Heart right ventricle (tissue), 16 donors: ENCODE measurements around the gene PTGS1. TPM values are rescaled to one million over a fixed set of nuclear protein-coding genes. Genes with fewer than 3 reads are reported as not detected.

Experiments used
- ATAC-seq, 8 donors: fragments of 200-7000 bp; cut with Tn5 transposase; one replicate each; pipeline ENCODE4 v1.9.1; 2020; ENCODE audit warnings: mild to moderate bottlenecking in 8 of 8, moderate library complexity in 8 of 8, moderate number of reproducible peaks in 1 of 8
- DNase-seq, 2 donors: peaks; one replicate each; pipeline ENCODE4 v3.0.0-alpha.2; 2020
- H3K27ac ChIP-seq, 10 donors: fragments of 200-600 bp; sonication (generic) in 2 of 10; one replicate each; pipeline versions ENCODE4 v1.5.0 to v1.8.0; 2020 to 2022; ENCODE audit warnings: mild to moderate bottlenecking in 3 of 10
- H3K27me3 ChIP-seq, 7 donors: fragments of 200-600 bp; one replicate each; pipeline ENCODE4 v1.8.0; 2021 to 2022; ENCODE audit warnings: mild to moderate bottlenecking in 2 of 7
- H3K36me3 ChIP-seq, 9 donors: fragments of 200-600 bp; sonication (generic) in 1 of 9; one replicate each; pipeline versions ENCODE4 v1.5.0 to v1.8.0; 2020 to 2022; ENCODE audit warnings: mild to moderate bottlenecking in 2 of 9
- H3K4me1 ChIP-seq, 9 donors: fragments of 200-600 bp; sonication (generic) in 1 of 9; one replicate each; pipeline versions ENCODE4 v1.5.0 to v1.8.0; 2020 to 2022; ENCODE audit warnings: mild to moderate bottlenecking in 4 of 9
- H3K4me3 ChIP-seq, 10 donors: fragments of 200-600 bp; sonication (generic) in 2 of 10; one replicate each; pipeline versions ENCODE4 v1.5.0 to v1.8.0; 2020 to 2022; ENCODE audit warnings: mild to moderate bottlenecking in 7 of 10, moderate library complexity in 2 of 10
- H3K9me3 ChIP-seq, 11 donors: fragments of 200-600 bp in 10 of 11; sonication (generic) in 2 of 11; one replicate each; pipeline versions ENCODE4 v1.5.0 to v1.8.0; 2013 to 2022; ENCODE audit warnings: mild to moderate bottlenecking in 2 of 11, control low read depth in 1 of 11, moderate library complexity in 1 of 11
- CTCF ChIP-seq, 9 donors: fragments of 200-600 bp; sonication (generic) in 2 of 9; IDR thresholded peaks; one replicate each; pipeline versions ENCODE4 v1.5.0 to v1.8.0; 2021 to 2022; ENCODE audit warnings: antibody characterized with exemption in 9 of 9, mild to moderate bottlenecking in 5 of 9, moderate library complexity in 1 of 9
- WGBS, 2 donors: extraction: QIAGEN DNeasy Blood & Tissue Kit; methylation state at CpG; one replicate each; pipeline ENCODE4 v1.1.7; 2013; ENCODE audit warnings: inconsistent platforms in 1 of 2; 5-methylcytosine and 5-hydroxymethylcytosine counted together
- intact Hi-C, 10 donors: fragments of 100-400 bp; cut with DNase I; formaldehyde crosslinking; loops; one replicate each; pipeline versions ENCODE4 v1.11.1 to v1.14.2; 2022
- polyA plus RNA-seq, 2 donors: library from polyadenylated mRNA; stranded (reverse); fragments of 200-250 nt; gene quantifications; one replicate each; pipeline ENCODE4 v1.2.3, GENCODE V29; 2013
- total RNA-seq, 10 donors: library from RNA; stranded (reverse); fragmentation: NEBNext Ultra II Directional in 3 of 10; extraction: Animal tissue kit (Norgen Biotek cat#: 25700) in 3 of 10; gene quantifications; one replicate each; pipeline versions ENCODE4 v1.2.1 to v1.2.4, GENCODE V29; 2021 to 2023
- donor health status: Arrhythmogenic right ventricular cardiomyopathy.
- donor health status: ischemic (EF 13 %, LVEDD 7.1; RV severe dilation, severe dysfunction).
- donor health status: healthy with polysubstance abuse.
- donor health status: DM: no; HTN: yes; CAD: no.
- donor health status: DM: no; HTN: no; CAD: no.
- donor health status: ischemic (EF 25% LVEDD 6.9; RV normal size, moderate dysfunction).
- donor health status: ischemic (EF 25% LVEDD 5.7; RV mildly dilated, moderate dysfunction).
- donor health status: healthy.
- donor health status: DM: yes; HTN: yes; CAD: no.
- donor health status: Ischemic cardiomyopathy.
- donor health status: ischemic (EF 35%, LVEDD 5.7; RV mildly dilated, moderate dysfunction).
- donor health status: nonischemic (EF 11% LVEDD 7.7; RV severe dilation, severe dysfunction).
- donor health status: DM: yes; HTN: yes; CAD: no.
- donor health status: PGD.
- donor health status: ischemic (EF 29% LVEDD 5.4; RV normal size, mild dysfunction).
- donor health status: nonischemic (EF 23%, LVEDD 6.1; RV moderate dilation, normal function).

Gene PTGS1
- total and polyA plus RNA-seq, 12 donors, result 0.95 to 15.6 (median 3.2) TPM

- peak overlapping the region in 8 of 10 donors; percentile 31 to 66 (median 52) for H3K4me3 ChIP-seq
- no peak for TF ChIP-seq CTCF (IDR thresholded peaks at IDR 0.05)
- peaks cover 0 to 37% (median 16%) of the 10 kb centered on the region in 9 donors for H3K4me1 ChIP-seq
- H3K27me3 ChIP-seq, result peaks cover 0 to 17% (median 5%) of the 10 kb centered on the region in 7 donors
- H3K27ac ChIP-seq, result peak overlapping the region in 2 of 10 donors; percentile 18 to 81
- 67 to 72% methylated on average over 5 of the region's 5 CpGs for WGBS, 2 donors
- ATAC-seq (no peak), DNase-seq (peak in 1 of 2 donors; percentile 40)
- no peaks in the 10 kb centered on the region for H3K36me3 ChIP-seq
- H3K9me3 ChIP-seq, result no peaks in the 10 kb centered on the region
- intact Hi-C loops, result loop anchor here in 4 of 10 donors (10.0 kb wide), 1 partner anchor 84 kb away; no protein-coding TSS in a partner anchor
These were observed 521 bp upstream of the PTGS1 start for GRCh38 chr9:122370303-122370702.

DNA sequence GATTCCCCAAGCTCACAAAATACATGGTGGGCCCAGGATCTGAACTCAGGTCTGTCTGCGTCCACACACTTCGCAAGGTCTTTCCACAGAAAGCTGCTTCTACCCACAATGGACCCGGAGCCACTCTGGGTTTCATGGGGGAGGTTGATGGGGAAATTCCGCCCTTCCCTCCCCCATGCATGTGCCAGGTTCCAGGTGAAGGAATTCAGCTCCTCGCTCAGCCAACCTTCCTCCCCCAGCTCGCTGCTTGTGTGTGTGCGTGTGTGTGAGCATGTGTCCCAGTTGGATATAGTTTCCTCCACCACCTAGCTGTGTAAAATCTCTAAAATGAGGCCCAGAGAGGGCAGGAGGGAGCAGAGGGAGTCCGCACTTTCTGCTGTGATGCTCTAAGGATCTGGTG, 1.0 kb downstream of the PTGS1 start:
- intact Hi-C loops, result loop anchor here in 4 of 10 donors (10.0 kb wide), 1 partner anchor 83 kb away; no protein-coding TSS in a partner anchor
- H3K4me1 ChIP-seq, result peaks cover 5 to 50% (median 29%) of the 10 kb centered on the region in 9 donors
- no peak for TF ChIP-seq CTCF (IDR thresholded peaks at IDR 0.05)
- no peaks in the 10 kb centered on the region for H3K36me3 ChIP-seq
- H3K4me3 ChIP-seq, result peak overlapping the region in 5 of 10 donors; percentile 52 to 66 (median 53)
- H3K9me3 ChIP-seq, result no peaks in the 10 kb centered on the region
- 78 to 90% methylated on average over 8 of the region's 8 CpGs for WGBS, 2 donors
- peak overlapping the region in 1 of 10 donors; percentile 81 for H3K27ac ChIP-seq
- DNase-seq (no peak), ATAC-seq (no peak)
- H3K27me3 ChIP-seq, result peaks cover 0 to 17% (median 5%) of the 10 kb centered on the region in 7 donors

DNA sequence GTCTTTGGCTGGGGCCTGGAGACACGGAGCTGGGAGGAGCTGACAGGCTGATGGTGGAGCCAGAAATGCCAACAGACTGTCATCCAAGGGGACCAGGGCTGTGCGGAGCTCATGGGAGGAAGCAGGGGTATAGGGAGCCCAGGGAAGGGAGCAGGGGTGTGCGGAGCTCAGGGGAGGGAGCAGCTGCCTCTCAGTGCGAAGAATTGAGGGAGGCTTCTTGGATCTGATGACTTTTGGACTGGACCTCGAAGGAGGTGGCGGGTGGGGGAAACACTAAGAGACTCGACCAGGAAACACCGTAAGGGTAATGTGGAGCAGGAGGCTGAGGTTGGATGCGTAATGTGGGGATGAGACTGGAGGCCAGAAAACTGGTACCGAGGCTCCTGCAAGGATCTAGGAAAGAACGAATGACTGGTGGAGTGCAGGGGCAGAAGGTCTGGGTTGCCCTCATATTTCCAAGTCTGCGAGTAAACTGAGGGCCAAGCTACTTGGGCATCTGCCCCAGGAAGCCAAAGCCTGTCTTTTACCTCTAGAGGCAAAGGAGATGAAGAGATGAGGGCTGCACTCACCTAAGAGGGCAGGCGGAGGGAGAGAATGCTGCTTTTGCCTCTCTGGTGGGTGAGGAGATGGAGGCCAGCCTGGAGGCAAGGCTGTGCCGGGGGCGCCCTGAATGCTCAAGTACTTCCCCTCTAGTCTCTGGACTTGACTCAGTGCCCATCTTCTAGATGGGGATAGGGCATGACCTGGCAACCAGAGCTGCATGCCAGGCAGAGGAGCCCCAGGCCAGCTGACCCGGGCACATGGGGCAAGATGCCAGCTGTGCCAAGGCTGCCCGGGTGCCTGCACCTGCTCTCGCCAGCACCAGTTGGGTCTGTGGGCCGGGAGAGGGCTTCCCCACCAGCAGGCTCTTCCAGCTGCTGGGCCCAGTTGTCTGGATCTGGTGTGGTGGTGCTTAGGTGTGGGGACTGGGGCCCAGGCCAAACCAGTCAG, 2.3 kb downstream of the PTGS1 start:
- Histone ChIP-seq H3K27me3 (peaks cover 0 to 17% (median 5%) of the 10 kb centered on the region in 7 donors), H3K4me1 (peaks cover 8 to 60% (median 31%) of the 10 kb centered on the region in 9 donors), H3K27ac (no peak overlapping the region), H3K36me3 (no peaks in the 10 kb centered on the region), H3K9me3 (no peaks in the 10 kb centered on the region), H3K4me3 (no peak overlapping the region)
- ATAC-seq (no peak), DNase-seq (no peak)
- intact Hi-C loops, result loop anchor here in 4 of 10 donors (10.0 kb wide), 1 partner anchor 82 kb away; no protein-coding TSS in a partner anchor
- 81 to 83% methylated on average over 19 of the region's 19 CpGs for WGBS, 2 donors
- TF ChIP-seq CTCF (IDR thresholded peaks at IDR 0.05), result no peak

GRCh38 chr9:122374885-122375420, 4.1 kb downstream of the PTGS1 start:
- TF ChIP-seq CTCF (IDR thresholded peaks at IDR 0.05), result no peak
- peaks cover 0 to 13% (median 0%) of the 10 kb centered on the region in 9 donors for H3K36me3 ChIP-seq
- WGBS, 2 donors, result 20 to 23% methylated on average over 14 of the region's 14 CpGs
- peak overlapping the region in 4 of 10 donors; percentile 20 to 51 (median 42) for H3K27ac ChIP-seq
- intact Hi-C loops, result loop anchor here in 4 of 10 donors (10.0 kb wide), 1 partner anchor 80 kb away; no protein-coding TSS in a partner anchor
- no peak overlapping the region for H3K4me3 ChIP-seq
- DNase-seq, result peak; percentile 77 to 82
- ATAC-seq, result peak; percentile 83 to 89 (median 87)
- peaks cover 0 to 11% (median 0%) of the 10 kb centered on the region in 11 donors for H3K9me3 ChIP-seq
- peaks cover 8 to 57% (median 31%) of the 10 kb centered on the region in 9 donors for H3K4me1 ChIP-seq
- peaks cover 0 to 17% (median 5%) of the 10 kb centered on the region in 7 donors for H3K27me3 ChIP-seq
